Measurements from ENCODE around the gene STK11. TPM values are rescaled to one million over a fixed set of nuclear protein-coding genes. Genes with fewer than 3 reads are reported as not detected.
A peak's percentile ranks its signal among the peaks of the same experiment; 100 is the strongest.

STK11 gene
- total RNA-seq, 3 donors from 2014 or later (not counting 1 experiment from before 2014, with no cell fraction given) = 51.5 to 61.1 (median 54.0) TPM

- 91% methylated on average over 46 of the region's 46 CpGs for WGBS (ENCODE audit: insufficient coverage)
- Mint-ChIP-seq H3K9me3 (no peaks in the 10 kb centered on the region), H3K36me3 (peaks cover 7% of the 10 kb centered on the region), H3K4me1 (peaks cover 38 to 54% of the 10 kb centered on the region in 2 donors), H3K27ac (peak overlapping the region; percentile 91 to 93), H3K4me3 (peak overlapping the region; percentile 60), H3K27me3 (ENCODE audit: low read depth in 2 of 2) (no peaks in the 10 kb centered on the region)
- no peak for TF ChIP-seq CTCF (IDR thresholded peaks at IDR 0.05)
- intact Hi-C loops (cut with micrococcal nuclease) = loop anchor here (10.0 kb wide), 1 partner anchor 221 kb away; the partner anchor contains the start of genes PCSK4 and REEP6
- peak overlapping the region; percentile 80 for H3K27ac ChIP-seq (ENCODE audit: low read length)
- no peak for ATAC-seq
- no peak overlapping the region for H3K4me3 ChIP-seq (ENCODE audit: low read length)
- peaks cover 67% of the 10 kb centered on the region for H3K4me1 ChIP-seq (ENCODE audit: control insufficient read depth, insufficient read depth, low read length)
- no peaks in the 10 kb centered on the region for H3K9me3 ChIP-seq (ENCODE audit: control insufficient read depth, insufficient read depth, low read length)
- peak in 1 of 2 donors; percentile 32 for DNase-seq
- H3K27me3 ChIP-seq (ENCODE audit: control insufficient read depth, insufficient read depth, low read length) = no peaks in the 10 kb centered on the region
- peaks cover 54% of the 10 kb centered on the region for H3K36me3 ChIP-seq (ENCODE audit: control insufficient read depth, insufficient read depth, low read length)
These were observed 68.7 kb downstream of the STK11 start for GRCh38 chr19:1274081-1274851.

- no peak for TF ChIP-seq CTCF (IDR thresholded peaks at IDR 0.05)
- Mint-ChIP-seq H3K4me1 (peaks cover 40 to 57% of the 10 kb centered on the region in 2 donors), H3K27me3 (ENCODE audit: low read depth in 2 of 2) (no peaks in the 10 kb centered on the region), H3K9me3 (no peaks in the 10 kb centered on the region), H3K36me3 (peaks cover 7% of the 10 kb centered on the region), H3K4me3 (peak overlapping the region; percentile 83), H3K27ac (peak overlapping the region; percentile 91 to 93)
- WGBS (ENCODE audit: insufficient coverage) = 59% methylated on average over 44 of the region's 44 CpGs
- intact Hi-C loops (cut with micrococcal nuclease) = loop anchor here (10.0 kb wide), 1 partner anchor 220 kb away; the partner anchor contains the start of genes PCSK4 and REEP6
- Histone ChIP-seq H3K27ac (ENCODE audit: low read length) (peak overlapping the region; percentile 80), H3K9me3 (ENCODE audit: control insufficient read depth, insufficient read depth, low read length) (no peaks in the 10 kb centered on the region), H3K36me3 (ENCODE audit: control insufficient read depth, insufficient read depth, low read length) (peaks cover 54% of the 10 kb centered on the region), H3K27me3 (ENCODE audit: control insufficient read depth, insufficient read depth, low read length) (no peaks in the 10 kb centered on the region), H3K4me3 (ENCODE audit: low read length) (peak overlapping the region; percentile 23), H3K4me1 (ENCODE audit: control insufficient read depth, insufficient read depth, low read length) (peaks cover 69% of the 10 kb centered on the region)
- DNase-seq = no peak
- ATAC-seq = no peak
These were observed 69.3 kb downstream of the STK11 start for GRCh38 chr19:1274852-1275259.

DNA sequence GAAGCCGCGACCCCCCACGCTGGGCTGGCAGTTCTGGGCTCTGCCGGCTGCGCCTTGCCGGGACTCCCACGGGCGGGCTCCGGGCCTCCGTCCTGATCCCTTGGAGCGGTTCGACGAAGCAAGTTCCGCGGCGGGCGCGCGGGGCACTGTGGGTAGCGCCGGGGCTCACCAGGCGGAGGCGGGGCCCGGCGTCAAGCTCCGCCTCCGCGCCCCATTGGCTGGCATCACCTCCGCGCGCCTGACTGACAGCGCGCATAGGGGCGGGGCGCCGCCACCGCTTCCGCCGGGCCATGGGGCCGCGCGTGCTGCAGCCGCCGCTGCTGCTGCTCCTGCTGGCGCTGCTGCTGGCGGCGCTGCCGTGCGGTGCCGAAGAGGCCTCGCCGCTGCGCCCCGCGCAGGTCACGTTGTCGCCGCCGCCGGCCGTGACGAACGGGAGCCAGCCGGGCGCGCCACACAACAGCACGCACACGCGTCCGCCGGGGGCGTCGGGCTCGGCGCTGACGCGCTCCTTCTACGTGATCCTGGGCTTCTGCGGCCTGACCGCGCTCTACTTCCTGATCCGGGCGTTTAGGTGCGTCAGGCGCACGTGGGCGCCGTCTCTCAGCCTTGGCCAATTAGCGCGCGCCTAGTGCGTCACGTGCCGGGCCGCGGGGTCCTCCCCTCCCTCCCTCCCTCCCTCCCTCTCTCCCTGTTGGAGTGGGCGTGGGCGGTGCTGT is 69.8 kb downstream of the STK11 start, which contains the start of gene FAM174C:
Gene FAM174C, plus strand, starts transcription at position 271 of the 716 bp plus-strand sequence. Its CDS starts 20 bp downstream, at position 291.
- H3K9me3 Mint-ChIP-seq = no peaks in the 10 kb centered on the region
- ATAC-seq (peak; percentile 82 to 95 (median 85)), DNase-seq (peak; percentile 94 to 98)
- Histone ChIP-seq H3K36me3 (ENCODE audit: control insufficient read depth, insufficient read depth, low read length) (peaks cover 51% of the 10 kb centered on the region), H3K9me3 (ENCODE audit: control insufficient read depth, insufficient read depth, low read length) (no peaks in the 10 kb centered on the region), H3K4me3 (ENCODE audit: low read length) (peak within 1 kb of the TSS; percentile 65), H3K27ac (ENCODE audit: low read length) (peak within 1 kb of the TSS; percentile 91), H3K4me1 (ENCODE audit: control insufficient read depth, insufficient read depth, low read length) (peaks cover 65% of the 10 kb centered on the region), H3K27me3 (ENCODE audit: control insufficient read depth, insufficient read depth, low read length) (no peaks in the 10 kb centered on the region)
- intact Hi-C loops (cut with micrococcal nuclease) = loop anchor here (10.0 kb wide), 1 partner anchor 219 kb away; the partner anchor contains the start of genes PCSK4 and REEP6
- peak within 1 kb of the TSS; percentile 91 to 93 for H3K27ac Mint-ChIP-seq
- WGBS (ENCODE audit: insufficient coverage) = under 1% methylated on average over 90 of the region's 98 CpGs
- H3K27me3 Mint-ChIP-seq (ENCODE audit: low read depth in 2 of 2) = no peaks in the 10 kb centered on the region
- peak within 1 kb of the TSS; percentile 83 for H3K4me3 Mint-ChIP-seq
- peaks cover 7% of the 10 kb centered on the region for H3K36me3 Mint-ChIP-seq
- TF ChIP-seq CTCF (IDR thresholded peaks at IDR 0.05) = no peak
- peaks cover 40 to 57% of the 10 kb centered on the region in 2 donors for H3K4me1 Mint-ChIP-seq
